HEK293T (cell line): ENCODE results near the gene PRKCA.

Experiments used
- CTCF ChIA-PET: fragments of 350-600 bp; formaldehyde crosslinking; extraction: SDS; loops from one replicate; lab custom pipeline; 2021; ENCODE audit warnings: antibody characterized with exemption, inconsistent platforms; lab: Yijun Ruan, JAX
- POLR2A ChIA-PET: fragments of 350-600 bp; formaldehyde crosslinking; extraction: SDS; loops from one replicate; lab custom pipeline; 2020; ENCODE audit warnings: antibody characterized with exemption, inconsistent platforms; lab: Yijun Ruan, JAX
- DNase-seq: peaks from one replicate; pipeline ENCODE4 v3.0.0; 2012; ENCODE audit warnings: mixed read lengths; ENCODE audit errors: extremely low spot score
- ARNT ChIP-seq: fragments of 450-650 bp; IDR thresholded peaks from 2 replicates; pipeline ENCODE4 v1.6.1; 2017; ENCODE audit warnings: mild to moderate bottlenecking
- BHLHE40 ChIP-seq: fragments of 450-650 bp; IDR thresholded peaks from 2 replicates; pipeline ENCODE4 v1.6.1; 2016; ENCODE audit warnings: mild to moderate bottlenecking, moderate library complexity, borderline replicate concordance
- CTBP1 ChIP-seq: fragments of 450-650 bp; IDR thresholded peaks from 2 replicates; pipeline ENCODE4 v1.6.1; 2016; ENCODE audit warnings: borderline replicate concordance
- ELF4 ChIP-seq: fragments of 450-650 bp; IDR thresholded peaks from 2 replicates; pipeline ENCODE4 v1.6.1; 2017; ENCODE audit warnings: antibody characterized with exemption
- FOXA1 ChIP-seq: fragments of 450-650 bp; IDR thresholded peaks from 2 replicates; pipeline ENCODE4 v1.6.1; 2016; ENCODE audit warnings: mild to moderate bottlenecking
- FOXK2 ChIP-seq: fragments of 450-650 bp; IDR thresholded peaks from 2 replicates; pipeline ENCODE4 v1.6.1; 2016; ENCODE audit warnings: mild to moderate bottlenecking
- FOXM1 ChIP-seq: fragments of 450-650 bp; IDR thresholded peaks from 2 replicates; pipeline ENCODE4 v1.6.1; 2017; ENCODE audit warnings: mild to moderate bottlenecking, borderline replicate concordance
- HDGF ChIP-seq: fragments of 450-650 bp; IDR thresholded peaks from 2 replicates; pipeline ENCODE4 v1.6.1; 2017; ENCODE audit warnings: antibody characterized with exemption, borderline replicate concordance
- L3MBTL2 ChIP-seq: fragments of 450-650 bp; conservative IDR thresholded peaks from 2 replicates; pipeline ENCODE4 v1.6.1; 2016; ENCODE audit warnings: mild to moderate bottlenecking
- LEF1 ChIP-seq: fragments of 450-650 bp; IDR thresholded peaks from 2 replicates; pipeline ENCODE4 v1.6.1; 2017; ENCODE audit warnings: mild to moderate bottlenecking, borderline replicate concordance
- NFRKB ChIP-seq: fragments of 450-650 bp; IDR thresholded peaks from 2 replicates; pipeline ENCODE4 v1.6.1; 2016; ENCODE audit warnings: mild to moderate bottlenecking, moderate library complexity
- PKNOX1 ChIP-seq: fragments of 450-650 bp; IDR thresholded peaks from 2 replicates; pipeline ENCODE4 v1.6.1; 2016
- SP1 ChIP-seq: fragments of 450-650 bp; IDR thresholded peaks from 2 replicates; pipeline ENCODE4 v1.6.1; 2017
- SUZ12 ChIP-seq: fragments of 450-650 bp; IDR thresholded peaks from 2 replicates; pipeline ENCODE4 v1.6.1; 2016; ENCODE audit warnings: mild to moderate bottlenecking
- TARDBP ChIP-seq: fragments of 450-650 bp; IDR thresholded peaks from 2 replicates; pipeline ENCODE4 v1.6.1; 2016
- ZNF384 ChIP-seq: fragments of 450-650 bp; IDR thresholded peaks from 2 replicates; pipeline ENCODE4 v1.6.1; 2016

Gene PRKCA

GRCh38 chr17:66520999-66521398 lies 218.6 kb downstream of the PRKCA start:
- POLR2A ChIA-PET = no interaction called here
- CTCF ChIA-PET = no interaction called here
- no peak for DNase-seq
- TF ChIP-seq BHLHE40 = no peak
- no peak for TF ChIP-seq NFRKB
- no peak for TF ChIP-seq SP1

- no peak for TF ChIP-seq LEF1
- TF ChIP-seq HDGF = no peak
- TF ChIP-seq BHLHE40 = no peak
- TF ChIP-seq CTBP1 = no peak
- no peak for TF ChIP-seq NFRKB
- no peak for TF ChIP-seq FOXK2
- no peak for TF ChIP-seq FOXA1
- TF ChIP-seq TARDBP = no peak
- no peak for TF ChIP-seq SP1
- no peak for TF ChIP-seq PKNOX1
- TF ChIP-seq FOXM1 = no peak
Observed at GRCh38 chr17:66522591-66523272, 220.3 kb downstream of the PRKCA start.

GRCh38 chr17:66523378-66524200 lies 221.2 kb downstream of the PRKCA start:
- ChIA-PET POLR2A (no interaction called here), CTCF (no interaction called here)
- TF ChIP-seq ARNT = no peak
- no peak for DNase-seq

More at GRCh38 chr17:66522591-66523272, 220.3 kb downstream of the PRKCA start:
- no peak for DNase-seq
- POLR2A ChIA-PET = no interaction called here
- CTCF ChIA-PET = interaction anchor here (0.7 kb wide), 1 partner anchor 97 kb away, joined by 3 read pairs; no protein-coding TSS in a partner anchor

GRCh38 chr17:66524877-66525276 lies 222.5 kb downstream of the PRKCA start:
- DNase-seq = no peak
- POLR2A ChIA-PET = no interaction called here
- CTCF ChIA-PET = no interaction called here
- TF ChIP-seq BHLHE40 (no peak), L3MBTL2 (no peak), FOXK2 (no peak), ARNT (no peak), ELF4 (no peak), ZNF384 (no peak), FOXM1 (no peak), LEF1 (no peak), SUZ12 (no peak), TARDBP (no peak), PKNOX1 (no peak)

- POLR2A ChIA-PET = no interaction called here
- TF ChIP-seq HDGF (no peak), FOXA1 (no peak), CTBP1 (no peak), NFRKB (no peak), ELF4 (no peak), LEF1 (no peak), BHLHE40 (no peak), ZNF384 (no peak), SUZ12 (no peak)
- CTCF ChIA-PET = no interaction called here
Observed at GRCh38 chr17:66525338-66525737, 222.9 kb downstream of the PRKCA start.

GRCh38 chr17:66526827-66527226 lies 224.4 kb downstream of the PRKCA start:
- ChIA-PET CTCF (no interaction called here), POLR2A (no interaction called here)
- no peak for DNase-seq
- TF ChIP-seq BHLHE40 (no peak), CTBP1 (no peak), ARNT (no peak), ZNF384 (no peak), SUZ12 (no peak), SP1 (no peak), ELF4 (no peak), HDGF (no peak), FOXM1 (no peak), FOXA1 (no peak), TARDBP (no peak), LEF1 (no peak), FOXK2 (no peak), L3MBTL2 (no peak)

More at GRCh38 chr17:66525338-66525737, 222.9 kb downstream of the PRKCA start:
- DNase-seq = no peak

GRCh38 chr17:66527335-66527734 lies 224.9 kb downstream of the PRKCA start:
- POLR2A ChIA-PET = no interaction called here
- TF ChIP-seq CTBP1 = no peak
- no peak for TF ChIP-seq SP1
- no peak for TF ChIP-seq LEF1
- no peak for TF ChIP-seq FOXK2
- no peak for TF ChIP-seq FOXM1
- no peak for TF ChIP-seq BHLHE40
- TF ChIP-seq FOXA1 = no peak
- TF ChIP-seq ARNT = no peak
- no peak for TF ChIP-seq ELF4
- no peak for TF ChIP-seq L3MBTL2
- TF ChIP-seq PKNOX1 = no peak
- TF ChIP-seq ZNF384 = no peak
- TF ChIP-seq HDGF = no peak
- TF ChIP-seq NFRKB = no peak
- TF ChIP-seq SUZ12 = no peak
- no peak for TF ChIP-seq TARDBP
- no peak for DNase-seq
- CTCF ChIA-PET = no interaction called here
